CD4-positive, alpha-beta T cell treated with Interleukin-6 for 4 hours (primary cell): ENCODE measurements around the gene WLS.

Source experiments
- DNase-seq: peaks from one replicate; pipeline ENCODE4 v3.0.0-alpha.2; 2020; ENCODE audit warnings: mixed read lengths

Gene WLS

GRCh38 chr1:68225781-68226180 lies 6.5 kb downstream of the WLS start:
- no peak for DNase-seq

- DNase-seq: no peak
These were observed 8.6 kb downstream of the WLS start for GRCh38 chr1:68223687-68224086.

DNA sequence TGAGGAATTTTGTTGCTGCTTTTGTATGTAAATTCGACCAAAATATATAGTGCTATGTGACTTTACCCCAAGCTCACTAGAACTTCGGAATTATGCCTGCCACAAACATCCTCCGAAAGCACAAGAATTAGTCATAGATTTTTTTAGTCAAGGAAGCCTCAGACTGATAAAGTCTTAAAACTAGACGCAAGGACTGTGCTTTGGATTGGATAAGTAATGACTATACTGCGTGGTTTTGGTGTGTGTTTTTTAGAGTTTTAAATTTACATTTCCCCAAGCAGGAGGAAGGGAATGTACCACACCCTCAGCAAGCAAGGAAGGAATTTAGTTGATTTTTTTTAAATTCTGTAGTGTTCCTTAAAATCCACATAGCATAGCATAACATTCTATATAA lies 10.3 kb downstream of the WLS start:
- no peak for DNase-seq

DNA sequence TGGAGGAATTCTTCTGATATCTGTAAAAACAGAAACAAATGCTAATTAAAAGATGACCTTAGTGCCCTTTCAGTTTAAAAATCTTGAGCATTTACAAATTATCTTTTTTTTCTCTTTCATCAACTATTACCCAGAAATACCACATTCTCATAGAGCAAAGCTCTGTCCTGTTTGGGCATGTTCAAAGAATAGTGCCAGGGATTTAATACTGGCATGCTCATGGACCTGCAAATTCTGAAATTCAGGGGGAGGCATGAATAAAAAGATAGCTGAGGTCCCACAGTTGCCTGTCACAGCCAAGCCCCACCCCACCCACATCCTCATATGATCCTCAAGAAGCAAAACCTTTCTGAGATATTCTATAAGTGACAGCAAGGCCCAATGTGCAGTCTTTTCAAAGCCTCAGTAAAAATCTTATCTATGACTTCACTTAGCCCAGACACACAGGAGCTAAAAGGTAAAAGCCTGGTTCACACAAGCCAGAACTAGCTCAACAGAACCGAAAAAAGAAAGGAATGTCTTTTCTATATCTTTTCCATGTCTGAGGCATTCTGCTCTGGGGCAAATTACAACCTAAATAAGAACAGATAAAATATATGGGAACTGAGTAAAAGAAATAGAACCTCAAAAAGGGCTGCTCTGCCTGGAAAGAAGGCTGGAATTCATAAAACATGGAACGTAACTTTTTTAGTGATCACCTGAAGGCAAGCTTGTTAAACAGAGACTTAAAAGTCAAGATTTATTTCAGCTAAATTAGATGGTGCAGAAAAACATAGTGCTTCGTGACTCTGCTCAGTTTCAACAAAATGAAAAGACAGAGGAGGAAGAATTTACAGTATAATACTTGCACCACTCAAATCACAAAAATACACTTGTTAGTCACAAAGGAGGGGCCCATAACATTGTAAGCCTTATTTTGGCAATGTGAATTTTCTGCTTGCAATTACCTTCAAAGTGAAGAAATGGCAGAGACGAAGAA lies 11.0 kb downstream of the WLS start:
- no peak for DNase-seq

- DNase-seq: no peak
These were observed 11.9 kb downstream of the WLS start for GRCh38 chr1:68220420-68220819.

GRCh38 chr1:68218490-68218889 lies 13.8 kb downstream of the WLS start:
- DNase-seq: no peak

- no peak for DNase-seq
These were observed 14.7 kb downstream of the WLS start for GRCh38 chr1:68217618-68218017.

- no peak for DNase-seq
These were observed 15.2 kb downstream of the WLS start for GRCh38 chr1:68217060-68217554.

DNA sequence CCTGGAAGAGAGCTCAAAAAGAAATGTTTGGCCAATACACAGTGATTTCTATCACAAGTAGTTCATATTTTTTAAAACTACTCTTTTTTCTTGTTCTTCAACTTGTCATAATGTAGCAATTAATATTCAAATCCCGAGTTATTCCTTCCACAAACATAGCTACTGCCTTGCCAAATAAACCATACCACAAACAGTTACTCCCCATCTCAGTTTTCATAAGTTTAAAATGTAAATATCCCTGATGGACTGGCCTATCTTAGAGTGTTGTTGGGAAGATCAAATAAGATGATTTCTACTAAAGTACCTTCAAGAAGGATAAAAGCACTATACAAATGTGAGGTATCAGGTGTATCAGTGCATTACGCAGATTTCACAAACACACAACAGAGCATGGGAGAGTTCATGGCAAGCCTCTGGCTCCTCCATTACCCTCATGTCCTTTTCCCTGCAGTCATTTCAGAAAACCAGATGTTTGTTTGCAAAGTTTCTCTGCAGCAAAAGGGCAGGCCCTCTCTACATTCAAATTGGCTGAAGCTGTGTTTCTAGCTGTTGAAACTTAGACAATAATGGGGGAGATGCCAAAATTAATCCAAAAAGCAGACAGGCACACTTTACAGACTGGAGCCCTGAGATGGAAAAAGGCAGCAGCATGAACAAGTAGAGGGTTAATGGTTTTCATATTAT lies 16.1 kb downstream of the WLS start:
- no peak for DNase-seq

DNA sequence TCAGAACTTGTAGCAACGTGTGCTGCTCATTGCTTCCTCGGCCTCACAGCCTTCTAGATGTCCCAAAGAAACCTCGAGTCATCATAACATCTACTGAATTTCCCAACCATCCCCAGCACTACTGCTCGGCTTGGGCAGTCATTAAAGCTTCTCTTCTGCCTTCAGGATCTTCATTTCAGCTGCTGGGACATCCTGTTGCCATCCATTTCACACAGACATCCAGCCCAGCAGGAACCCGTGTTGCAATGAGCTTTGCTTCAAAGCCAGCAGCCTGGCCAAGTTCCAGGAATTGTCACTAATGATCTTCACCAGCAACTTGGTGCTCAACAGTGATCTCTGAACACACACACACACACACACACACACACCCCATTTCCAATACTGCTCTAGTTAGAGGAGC lies 18.5 kb downstream of the WLS start:
- DNase-seq: no peak

DNA sequence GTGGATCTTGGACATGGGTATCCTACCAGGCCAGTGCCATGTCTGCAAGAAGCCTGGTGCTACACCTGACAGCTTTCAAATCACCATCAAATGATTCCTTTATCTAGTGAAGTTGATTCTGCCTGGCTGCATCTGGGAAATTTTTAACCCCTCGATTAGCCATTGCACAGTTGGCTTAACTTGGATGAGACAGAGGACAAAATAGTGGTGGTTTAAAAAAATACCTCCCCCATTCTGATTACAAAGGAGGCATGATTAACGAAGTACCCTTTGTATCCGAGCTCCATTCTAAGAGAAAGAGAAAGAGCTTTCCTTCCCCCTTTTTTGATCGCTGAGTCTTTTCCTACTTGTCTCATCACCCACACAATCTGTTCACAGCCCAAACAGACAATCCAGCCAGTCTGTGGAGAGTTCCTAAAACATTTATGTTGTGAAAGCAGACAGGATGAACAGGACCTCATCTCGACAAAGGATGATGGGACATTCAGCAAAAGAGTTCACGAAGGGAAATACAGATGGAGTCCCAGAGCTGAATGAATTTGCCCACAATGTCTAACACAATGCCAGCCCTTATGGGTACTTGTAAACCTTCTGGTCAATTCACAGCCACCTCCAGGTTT lies 20.5 kb downstream of the WLS start:
- no peak for DNase-seq

DNA sequence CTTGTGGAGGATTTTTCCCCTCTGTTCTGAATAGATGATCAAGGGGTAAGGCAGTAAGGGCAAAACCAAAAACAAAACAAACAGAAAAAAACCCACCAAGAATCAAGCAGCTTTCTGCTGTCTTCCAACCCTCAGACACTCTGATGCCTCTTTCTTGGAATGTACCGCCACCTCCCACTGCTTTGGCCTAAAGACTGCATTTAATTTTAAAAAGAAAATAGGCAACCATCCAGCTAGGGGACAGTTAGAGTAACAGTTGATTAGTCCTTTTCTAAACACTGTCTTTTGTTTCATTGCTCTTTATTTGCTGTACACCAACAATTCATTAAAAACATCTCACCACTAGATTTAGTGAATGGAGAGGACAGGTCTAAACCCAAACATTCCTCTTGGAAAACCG lies 21.5 kb downstream of the WLS start:
- DNase-seq: no peak

DNA sequence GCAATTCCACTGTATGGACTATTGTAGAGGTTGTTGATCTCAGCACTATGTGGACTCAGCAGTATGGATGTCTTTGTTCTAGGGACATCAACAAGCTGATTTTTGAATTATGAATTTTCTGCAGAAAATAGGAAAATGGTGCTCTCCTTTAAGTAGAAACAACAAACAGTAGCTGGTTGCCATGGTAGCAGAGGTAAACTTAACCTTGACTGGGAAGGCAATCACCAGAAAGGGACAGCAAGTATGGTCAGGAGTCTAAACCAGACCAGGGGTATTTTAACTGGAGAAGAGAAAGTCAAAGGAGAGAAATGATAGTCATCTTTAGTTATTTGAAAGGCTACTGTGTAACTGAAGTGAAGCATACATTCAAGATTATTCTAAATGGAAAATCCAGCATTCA lies 22.3 kb downstream of the WLS start:
- DNase-seq: no peak

DNA sequence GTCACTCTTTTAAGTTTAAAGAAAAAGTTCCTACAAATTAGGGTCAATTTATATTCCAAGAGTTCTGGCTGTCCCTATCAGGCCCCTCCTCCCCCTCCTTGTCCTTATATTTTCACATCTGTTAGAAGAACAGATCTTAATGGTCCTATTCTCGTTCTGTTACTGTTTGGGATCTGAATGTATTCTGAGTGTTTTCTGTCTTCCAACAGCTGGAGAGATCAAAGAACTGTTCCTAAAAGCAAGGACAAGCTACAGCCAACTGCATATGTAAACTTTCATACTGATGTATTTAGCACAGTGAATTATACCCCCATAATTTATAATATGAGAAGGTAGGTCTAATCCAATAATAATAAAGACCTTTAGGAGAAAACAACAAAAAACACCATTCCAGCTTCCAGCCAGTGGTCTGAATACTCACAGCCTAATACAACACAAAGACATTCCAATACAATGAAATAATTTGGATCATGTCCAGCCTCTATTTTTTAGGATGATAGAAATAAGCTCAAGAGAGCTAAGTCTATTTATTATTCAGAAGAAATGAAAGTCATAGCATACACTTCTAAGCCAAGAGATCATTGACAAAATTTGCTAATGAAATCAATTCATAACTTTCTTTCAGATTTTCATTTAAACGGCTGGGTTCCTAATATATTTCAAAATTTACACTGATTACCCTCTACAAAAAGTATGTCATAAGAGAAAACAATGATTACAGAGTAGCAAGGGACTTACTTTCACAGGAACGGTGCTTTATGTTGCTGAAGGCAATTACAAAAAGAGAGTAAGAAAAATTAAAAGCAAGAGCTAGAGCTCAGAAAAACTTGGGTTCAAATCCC lies 25.3 kb downstream of the WLS start:
- DNase-seq: no peak

GRCh38 chr1:68205794-68206358 lies 26.4 kb downstream of the WLS start:
- no peak for DNase-seq

- DNase-seq: no peak
These were observed 27.2 kb downstream of the WLS start for GRCh38 chr1:68204977-68205630.

DNA sequence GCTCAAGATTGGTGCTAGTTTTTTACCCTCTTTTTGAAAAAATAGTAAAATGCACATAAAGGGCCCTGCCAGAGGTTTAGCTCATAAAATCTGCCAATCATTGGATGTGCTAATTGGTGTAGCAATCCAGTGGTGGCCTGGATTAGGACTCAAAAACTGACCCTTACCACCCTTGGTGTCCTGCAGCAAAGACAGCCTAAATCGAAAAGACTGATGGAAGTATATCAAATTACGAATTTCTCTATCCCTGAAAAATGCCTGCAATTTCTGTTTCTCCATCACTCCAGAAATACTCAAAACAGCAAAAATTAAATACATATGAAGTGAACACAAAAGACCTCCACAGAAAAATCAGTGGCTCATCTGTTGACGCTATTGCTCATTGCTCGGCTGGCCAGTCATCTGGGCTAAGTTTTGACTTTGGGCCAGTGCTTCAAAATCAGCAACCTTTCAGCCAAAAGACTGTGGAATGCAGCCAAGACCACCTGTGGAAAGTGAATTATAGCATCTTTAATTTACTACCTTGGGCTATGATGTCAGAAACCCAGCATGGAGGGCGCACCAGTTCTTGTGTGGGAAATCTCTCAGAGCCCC lies 30.0 kb downstream of the WLS start:
- DNase-seq: no peak

GRCh38 chr1:68201546-68202238 lies 30.6 kb downstream of the WLS start:
- DNase-seq: no peak

DNA sequence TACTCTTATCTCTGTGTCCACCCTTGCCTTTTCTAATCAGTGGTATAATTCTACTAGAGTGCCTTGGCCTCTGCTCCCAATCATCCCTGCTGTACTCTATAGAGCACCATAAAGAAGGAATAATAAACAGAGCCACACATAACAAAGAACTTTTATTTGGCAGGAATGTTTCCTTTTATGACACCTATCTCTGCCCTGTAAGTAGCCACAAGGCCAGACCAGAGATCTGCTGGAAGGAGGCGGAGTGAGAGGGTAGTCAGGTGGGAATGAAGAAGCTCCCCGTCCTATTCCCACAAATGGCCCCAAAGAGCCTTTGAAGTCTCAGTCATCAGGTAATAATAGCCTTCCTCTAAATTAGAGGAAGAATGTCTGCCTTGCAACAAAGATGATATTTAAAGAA lies 32.7 kb downstream of the WLS start:
- no peak for DNase-seq

- no peak for DNase-seq
These were observed 33.6 kb downstream of the WLS start for GRCh38 chr1:68198752-68199151.

GRCh38 chr1:68197891-68198290 lies 34.4 kb downstream of the WLS start:
- no peak for DNase-seq
